GM12891 (cell line): ENCODE results near the gene CARD11.

Experiments
- DNase-seq: peaks from one replicate; pipeline ENCODE4 v3.0.0; 2011; ENCODE audit warnings: low spot score; ENCODE audit not compliant: insufficient read length
- FAIRE-seq: peaks from 2 replicates; lab custom pipeline; 2011; peaks lifted over from hg19 to GRCh38; lab: Jason Lieb, UNC
- PAX5 ChIP-seq: IDR thresholded peaks from 2 replicates; pipeline ENCODE4 v1.6.1; 2011; ENCODE audit warnings: low read length, moderate library complexity, mild to moderate bottlenecking; ENCODE audit not compliant: insufficient read depth, severe bottlenecking
- POLR2A ChIP-seq: IDR thresholded peaks from 2 replicates; pipeline ENCODE4 v1.6.1; 2011; ENCODE audit warnings: low read depth, low read length, control low read depth
- POLR2AphosphoS5 ChIP-seq: IDR thresholded peaks from 2 replicates; pipeline ENCODE4 v1.6.1; 2011; ENCODE audit warnings: low read depth, low read length, control low read depth
- POU2F2 ChIP-seq: IDR thresholded peaks from 2 replicates; pipeline ENCODE4 v1.6.1; 2011; ENCODE audit warnings: low read depth, mild to moderate bottlenecking, control low read depth, low read length, moderate library complexity
- SPI1 ChIP-seq: IDR thresholded peaks from 2 replicates; pipeline ENCODE4 v1.6.1; 2011; ENCODE audit warnings: low read depth, low read length, control low read depth
- TAF1 ChIP-seq: IDR thresholded peaks from 2 replicates; pipeline ENCODE4 v1.6.1; 2011; ENCODE audit warnings: low read depth, low read length, control low read depth

CARD11 gene

DNA sequence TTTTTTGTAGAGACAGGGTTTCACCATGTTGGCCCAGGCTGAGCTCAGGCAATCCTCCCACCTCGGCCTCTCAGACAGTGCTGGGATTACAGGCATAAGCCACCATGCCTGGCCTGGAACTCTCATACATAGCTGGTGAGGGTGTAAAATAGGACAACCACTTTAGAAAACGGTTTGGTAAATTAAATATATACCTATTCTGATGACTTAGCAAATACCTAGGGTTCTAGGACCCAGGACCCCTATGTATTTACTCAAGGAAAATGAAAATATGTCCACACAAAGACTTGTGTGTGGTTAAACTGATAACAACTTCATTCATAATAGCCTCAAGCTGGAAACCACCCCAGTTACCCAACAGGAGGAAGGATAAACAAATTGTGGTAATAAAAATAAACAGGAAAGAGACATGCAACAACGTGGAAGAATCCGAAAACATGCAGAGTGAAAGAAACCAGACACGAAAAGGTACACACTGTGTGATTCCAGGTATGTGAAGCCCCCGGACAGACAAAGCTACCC, 52.7 kb downstream of the CARD11 start:
- no peak for FAIRE-seq
- TF ChIP-seq PAX5 (no peak), POU2F2 (no peak), POLR2A (no peak), TAF1 (no peak)

DNA sequence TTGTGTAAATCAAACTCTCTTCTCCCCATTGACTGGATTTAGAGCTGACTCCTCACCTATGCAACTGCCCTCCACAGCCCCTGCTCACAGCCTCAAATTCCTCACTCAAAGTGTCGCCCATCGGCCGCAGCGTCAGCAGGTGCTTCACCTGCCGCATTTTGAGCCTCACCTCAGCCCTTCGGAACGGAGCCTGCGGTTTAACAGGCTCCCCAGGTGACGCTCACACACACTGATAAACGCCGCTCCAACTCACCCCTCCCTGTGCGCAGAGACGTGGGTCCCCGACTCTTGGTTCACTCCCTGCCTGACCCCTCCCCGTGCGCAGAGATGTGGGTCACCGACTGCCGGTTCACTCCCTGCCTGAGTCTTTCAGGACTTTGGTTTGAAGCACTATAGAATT, 57.1 kb downstream of the CARD11 start:
- TF ChIP-seq POLR2AphosphoS5 (no peak), PAX5 (no peak), TAF1 (no peak), POU2F2 (no peak), SPI1 (no peak), POLR2A (no peak)
- FAIRE-seq (no peak), DNase-seq (no peak)

More for the DNA sequence above, 52.7 kb downstream of the CARD11 start:
- DNase-seq = no peak

DNA sequence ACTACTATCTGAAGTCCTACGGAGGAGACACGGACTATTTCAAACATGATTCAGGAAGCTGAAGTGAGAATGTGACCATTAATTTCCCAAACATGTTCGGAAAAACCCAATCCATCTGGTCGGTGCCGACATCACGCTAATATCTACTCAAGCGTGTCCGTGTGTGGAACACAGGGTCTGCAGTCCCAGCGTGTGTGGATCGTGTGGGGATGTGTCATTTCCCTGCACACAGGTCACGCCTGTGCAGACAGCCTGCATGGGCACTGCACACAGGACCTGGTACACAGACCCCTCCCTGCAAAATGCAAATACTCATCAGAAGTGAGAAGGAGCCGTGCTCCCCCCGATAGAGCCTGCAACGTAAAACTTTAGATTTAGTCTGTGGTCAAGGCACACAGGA, 57.8 kb downstream of the CARD11 start:
- TF ChIP-seq TAF1 (no peak), POLR2A (no peak), SPI1 (no peak), POLR2AphosphoS5 (no peak), POU2F2 (no peak), PAX5 (no peak)
- DNase-seq (no peak), FAIRE-seq (peak; percentile 51)

DNA sequence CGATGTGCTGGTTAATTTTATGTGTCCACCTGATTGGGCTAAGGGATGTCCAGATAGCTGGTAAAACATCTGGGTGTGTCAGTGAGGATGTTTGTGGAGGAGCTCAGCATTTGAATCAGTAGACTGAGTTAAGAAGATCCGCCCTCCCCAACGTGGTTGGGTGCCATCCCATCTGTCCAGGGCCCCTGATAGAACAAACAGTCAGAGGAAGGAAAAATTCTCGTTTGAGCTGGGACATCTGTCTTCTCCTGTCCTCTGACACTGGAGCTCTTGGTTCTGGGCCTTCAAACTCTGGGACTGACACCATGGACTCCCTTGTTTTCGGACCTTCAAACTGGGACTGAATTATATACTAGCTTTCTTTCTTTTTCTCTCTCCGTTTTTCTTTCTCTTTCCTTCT, 59.6 kb downstream of the CARD11 start:
- no peak for DNase-seq
- no peak for FAIRE-seq
- TF ChIP-seq PAX5 (no peak), TAF1 (no peak), POLR2A (no peak), POU2F2 (no peak), SPI1 (no peak), POLR2AphosphoS5 (no peak)

DNA sequence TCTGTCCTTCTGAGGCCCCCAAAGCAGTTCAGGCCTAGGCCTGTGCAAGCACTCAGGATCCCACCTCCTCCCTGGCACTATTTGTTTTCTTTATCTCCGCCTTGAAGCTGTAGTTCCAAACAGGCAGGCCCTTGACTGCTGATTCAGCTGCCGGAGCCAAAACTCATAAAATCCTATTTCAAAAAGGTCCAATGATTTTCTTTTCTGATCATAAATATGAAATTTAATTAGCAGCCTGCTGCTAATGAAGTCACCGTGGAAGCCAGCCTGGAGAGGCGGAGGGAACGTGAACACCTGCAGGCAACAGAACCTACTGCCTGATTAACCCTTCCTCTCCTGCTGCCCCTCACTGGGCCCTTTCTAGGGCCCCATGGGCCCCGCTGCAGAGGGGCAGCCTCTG, 60.1 kb downstream of the CARD11 start:
- TF ChIP-seq POLR2AphosphoS5 = no peak
- no peak for TF ChIP-seq TAF1
- TF ChIP-seq POU2F2 = no peak
- no peak for TF ChIP-seq PAX5
- FAIRE-seq = no peak
- no peak for DNase-seq

DNA sequence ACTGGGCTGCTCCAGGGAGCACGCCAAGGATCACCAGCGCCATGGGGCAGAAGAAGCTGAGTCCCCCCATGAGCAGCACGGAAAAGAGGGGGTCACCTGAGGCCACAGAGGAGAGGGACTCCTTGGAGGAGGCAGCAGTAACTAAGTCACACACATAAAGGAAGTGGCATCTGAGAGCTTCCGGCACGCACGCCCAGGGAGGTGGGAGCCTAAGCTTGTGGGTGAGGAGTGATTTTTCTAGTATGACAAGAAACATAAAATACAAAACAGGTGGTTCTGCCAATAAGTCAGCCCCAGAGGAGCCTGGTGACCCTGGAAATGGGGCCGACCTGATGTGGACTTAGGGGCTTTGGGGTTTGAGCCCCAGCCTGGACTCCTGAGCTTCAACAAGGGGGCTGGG, 60.8 kb downstream of the CARD11 start:
- peak; percentile 58 for FAIRE-seq
- no peak for DNase-seq
- TF ChIP-seq POLR2AphosphoS5 (no peak), POU2F2 (no peak), PAX5 (no peak), TAF1 (no peak), POLR2A (no peak), SPI1 (no peak)

DNA sequence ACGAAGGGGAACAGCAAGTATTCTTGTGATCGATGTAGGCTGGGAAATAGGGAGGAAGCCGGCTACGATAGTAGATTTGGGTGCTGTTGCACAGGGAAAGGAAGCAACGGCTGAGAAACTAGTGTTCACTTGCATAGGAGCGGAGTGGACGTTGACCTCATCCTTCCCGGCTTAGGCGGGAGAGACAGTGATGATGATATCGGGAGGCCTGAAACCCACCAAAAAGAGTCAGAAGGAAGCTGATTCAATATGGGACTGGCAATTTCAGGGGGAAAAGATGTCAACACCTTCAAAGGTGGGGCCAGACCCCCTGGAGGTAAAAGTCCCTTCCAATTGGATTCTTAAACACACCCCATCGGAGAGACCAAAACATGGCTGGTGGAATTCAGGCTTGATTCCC, 61.3 kb downstream of the CARD11 start:
- no peak for TF ChIP-seq TAF1
- no peak for DNase-seq
- FAIRE-seq = no peak

DNA sequence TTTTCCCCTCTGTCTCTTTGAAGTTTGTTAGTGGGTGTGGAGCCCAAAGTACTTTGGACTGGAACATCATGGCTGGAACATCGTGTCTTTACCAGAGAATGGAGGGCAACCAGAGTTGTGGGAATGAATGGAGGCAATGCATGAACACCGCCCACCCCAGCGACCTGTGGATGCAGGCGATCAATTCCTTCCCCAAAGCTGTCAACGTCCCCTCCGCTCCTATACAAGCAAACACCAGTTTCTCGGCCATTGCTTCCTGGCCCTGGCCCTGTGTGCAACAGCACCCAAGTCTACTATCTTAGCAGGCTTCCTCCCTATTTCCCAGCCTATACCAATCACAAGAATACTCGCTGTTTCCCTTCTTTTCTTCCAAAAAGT, 62.6 kb downstream of the CARD11 start:
- no peak for DNase-seq
- no peak for TF ChIP-seq POU2F2
- no peak for TF ChIP-seq TAF1
- TF ChIP-seq PAX5 = no peak
- no peak for TF ChIP-seq POLR2A
- TF ChIP-seq POLR2AphosphoS5 = no peak
- no peak for TF ChIP-seq SPI1
- FAIRE-seq = peak; percentile 71

DNA sequence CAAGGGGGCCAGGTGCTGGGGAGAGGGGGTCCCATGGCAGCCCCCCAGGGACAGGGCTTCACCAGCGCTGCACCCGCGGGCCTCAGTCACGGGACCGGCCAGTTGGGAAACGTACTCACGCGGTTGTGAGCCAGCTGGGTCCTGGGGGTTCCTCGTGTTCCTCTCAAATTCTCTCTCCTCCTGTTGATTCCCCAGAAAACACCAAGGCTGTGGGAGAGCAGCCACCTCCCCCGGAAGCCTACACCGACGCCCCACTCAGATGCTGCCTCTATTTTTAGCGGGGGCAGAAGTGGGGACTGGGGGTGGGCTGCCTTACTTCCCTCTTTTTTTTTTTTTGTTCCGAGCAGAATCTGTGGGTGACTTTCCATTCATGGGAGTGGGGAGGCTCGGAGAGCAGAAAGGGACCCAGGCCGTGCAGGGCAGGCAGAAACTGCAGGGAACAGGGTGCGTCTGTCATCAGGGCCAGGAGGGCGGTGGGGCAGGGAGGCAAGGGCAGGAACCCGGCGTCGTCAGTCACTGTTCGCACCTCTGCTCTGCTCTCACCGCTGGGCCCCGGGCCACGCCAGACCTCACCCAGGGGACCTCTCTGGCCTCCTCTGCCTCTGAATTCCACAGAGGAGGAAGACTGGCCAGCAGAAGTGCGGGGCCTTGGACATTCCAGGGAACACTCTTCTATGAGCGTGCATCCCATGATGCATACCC, 63.1 kb downstream of the CARD11 start:
- TF ChIP-seq POLR2AphosphoS5 (no peak), TAF1 (no peak), PAX5 (no peak)
- DNase-seq (no peak), FAIRE-seq (peak; percentile 38)

DNA sequence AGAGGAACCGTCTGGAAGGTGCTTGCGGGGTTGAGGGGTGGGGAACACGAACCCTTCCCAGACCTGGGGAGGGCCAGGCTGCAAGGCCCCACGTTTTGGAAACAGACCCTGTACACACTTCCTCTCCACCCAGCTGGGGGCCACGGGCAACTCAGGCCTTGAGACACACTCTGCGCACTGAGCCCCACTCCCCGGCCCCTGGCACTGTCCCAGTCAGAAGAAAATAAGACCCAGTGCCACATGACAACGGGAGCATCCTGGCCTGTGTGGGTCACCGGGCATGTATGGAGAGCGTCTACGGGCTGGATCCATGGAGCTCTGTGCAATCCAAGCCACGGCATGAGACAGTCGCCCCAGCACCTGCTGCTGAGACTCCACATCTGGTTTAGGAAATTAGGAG, 63.7 kb downstream of the CARD11 start:
- DNase-seq (no peak), FAIRE-seq (peak; percentile 26)
- TF ChIP-seq POU2F2 = no peak
- no peak for TF ChIP-seq POLR2AphosphoS5
- TF ChIP-seq SPI1 = no peak
- TF ChIP-seq TAF1 = no peak
- no peak for TF ChIP-seq PAX5
- no peak for TF ChIP-seq POLR2A

DNA sequence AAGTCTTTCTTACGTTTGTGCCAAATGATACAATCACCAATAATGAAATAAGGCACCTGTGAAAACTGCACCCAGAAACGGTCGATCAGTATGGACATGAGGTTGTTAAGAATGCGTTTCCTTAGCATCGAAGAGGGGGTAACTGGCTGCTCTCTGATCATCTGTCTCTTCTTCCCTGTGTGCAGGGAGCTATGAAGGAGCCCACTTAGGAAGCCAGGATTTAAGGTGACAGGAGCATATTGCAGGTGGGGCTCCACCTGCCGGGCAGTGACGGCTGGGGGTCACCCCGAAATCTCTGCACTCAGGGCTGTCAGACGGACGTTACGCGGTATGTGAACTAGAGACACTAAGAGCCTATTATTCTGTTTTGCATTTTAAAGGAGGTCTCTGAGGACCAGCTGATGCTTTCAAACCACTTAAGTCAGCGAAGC, 64.5 kb downstream of the CARD11 start:
- FAIRE-seq (no peak), DNase-seq (no peak)
- TF ChIP-seq SPI1 (peak; percentile 13; the same call in 1 of the 2 replicates), POLR2AphosphoS5 (no peak)

DNA sequence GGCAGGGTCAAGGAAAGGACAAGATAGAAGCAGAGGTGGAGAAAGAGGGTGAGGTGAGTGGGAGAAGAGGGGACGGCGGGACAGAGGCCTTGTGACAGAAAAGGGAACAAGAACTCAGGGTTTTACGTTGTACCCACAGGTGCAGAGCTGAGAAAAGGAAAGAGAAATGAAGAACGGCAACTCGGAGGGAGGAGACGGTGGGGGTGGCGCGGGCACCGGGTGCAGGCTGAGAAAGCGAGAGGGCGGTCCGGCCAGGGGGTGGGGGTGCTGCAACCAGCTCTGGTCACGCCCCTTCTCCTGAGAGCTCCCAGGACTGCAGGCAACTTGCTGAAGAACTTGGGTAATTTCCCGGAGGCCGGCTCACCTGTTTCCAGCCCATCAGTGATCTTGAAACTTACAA, 65.3 kb downstream of the CARD11 start:
- TF ChIP-seq TAF1 (no peak), POU2F2 (0 out of 2 replicates have a peak, but pooled peaks have one; percentile 12), POLR2AphosphoS5 (no peak), PAX5 (no peak), POLR2A (no peak), SPI1 (peak; percentile 75)
- FAIRE-seq = peak; percentile 98
- DNase-seq = peak; percentile 53
